Measurements from ENCODE around the gene NECAB3. TPM values are rescaled to one million over a fixed set of nuclear protein-coding genes. Genes with fewer than 3 reads are reported as not detected.

Gene NECAB3
- total and polyA plus RNA-seq, 4 donors: 10.5 to 14.8 (median 11.1) TPM

GRCh38 chr20:33663161-33664084, 10.8 kb downstream of the NECAB3 start:
- peaks cover 3 to 43% (median 20%) of the 10 kb centered on the region in 4 donors for H3K4me1 ChIP-seq (ENCODE audit: control insufficient read depth in 4 of 4, insufficient read depth in 4 of 4, low read length in 3 of 4)
- peak overlapping the region; percentile 56 to 74 (median 58) for H3K4me3 ChIP-seq (ENCODE audit: low read depth in 1 of 3, low read length in 3 of 3)
- no peak for TF ChIP-seq HNF4G (IDR thresholded peaks at IDR 0.05)
- TF ChIP-seq SP1 (IDR thresholded peaks at IDR 0.05): peak; percentile 20
- TF ChIP-seq FOXA1 (IDR thresholded peaks at IDR 0.05): no peak
- no peak for TF ChIP-seq RXRA (IDR thresholded peaks at IDR 0.05)
- TF ChIP-seq RAD21 (IDR thresholded peaks at IDR 0.05): no peak
- peak; percentile 24 for TF ChIP-seq REST (IDR thresholded peaks at IDR 0.05)
- TF ChIP-seq CTCF (IDR thresholded peaks at IDR 0.05; ENCODE audit: low read depth, low read length, missing input control): no peak
- TF ChIP-seq NR2F2 (IDR thresholded peaks at IDR 0.05): no peak
- TF ChIP-seq JUND (IDR thresholded peaks at IDR 0.05): no peak
- TF ChIP-seq YY1 (IDR thresholded peaks at IDR 0.05): no peak
- no peak for TF ChIP-seq MAX (IDR thresholded peaks at IDR 0.05)
- TF ChIP-seq FOXA2 (IDR thresholded peaks at IDR 0.05): no peak
- peak; percentile 63 to 86 for TF ChIP-seq GABPA (IDR thresholded peaks at IDR 0.05 in 1 of 2, conservative IDR thresholded peaks at IDR 0.05 in 1 of 2)
- no peak for TF ChIP-seq ATF3 (IDR thresholded peaks at IDR 0.05)
- no peak for TF ChIP-seq TAF1 (conservative IDR thresholded peaks at IDR 0.05)
- peaks cover 0 to 2% (median under 1%) of the 10 kb centered on the region in 4 donors for H3K36me3 ChIP-seq (ENCODE audit: control insufficient read depth in 4 of 4, insufficient read depth in 3 of 4, low read depth in 1 of 4, low read length in 3 of 4)
- WGBS: 1% methylated on average over 84 of the region's 84 CpGs
- no peaks in the 10 kb centered on the region for H3K9me3 ChIP-seq (ENCODE audit: control insufficient read depth in 4 of 4, low read length in 3 of 4)
- peak overlapping the region; percentile 14 to 47 for H3K9ac ChIP-seq (ENCODE audit: low read depth in 1 of 2, low read length in 2 of 2)
- H3K27ac ChIP-seq (ENCODE audit: low read depth in 1 of 2, low read length in 2 of 2): peak overlapping the region; percentile 81 to 82
- DNase-seq (ENCODE audit: low spot score): peak; percentile 83
- no peaks in the 10 kb centered on the region for H3K27me3 ChIP-seq (ENCODE audit: control insufficient read depth in 4 of 4, insufficient read depth in 4 of 4, low read length in 3 of 4)

GRCh38 chr20:33662172-33662571, 12.1 kb downstream of the NECAB3 start, which contains the start of gene C20orf144:
Gene C20orf144 (plus strand): TSS chr20:33662327. CDS start chr20:33662346, 19 bp downstream.
- 95% methylated on average over 10 of the region's 10 CpGs for WGBS
- DNase-seq (ENCODE audit: low spot score): no peak
- peak within 1 kb of the TSS; percentile 81 to 82 for H3K27ac ChIP-seq (ENCODE audit: low read depth in 1 of 2, low read length in 2 of 2)
- TF ChIP-seq HNF4A (conservative IDR thresholded peaks at IDR 0.05): no peak
- no peak for TF ChIP-seq GABPA (IDR thresholded peaks at IDR 0.05 in 1 of 2, conservative IDR thresholded peaks at IDR 0.05 in 1 of 2)
- no peak for TF ChIP-seq HNF4G (IDR thresholded peaks at IDR 0.05)
- TF ChIP-seq FOXA2 (IDR thresholded peaks at IDR 0.05): no peak
- no peak for TF ChIP-seq FOXA1 (IDR thresholded peaks at IDR 0.05)
- TF ChIP-seq JUND (IDR thresholded peaks at IDR 0.05): no peak
- TF ChIP-seq ATF3 (IDR thresholded peaks at IDR 0.05): no peak
- TF ChIP-seq REST (IDR thresholded peaks at IDR 0.05): no peak
- no peak for TF ChIP-seq YY1 (IDR thresholded peaks at IDR 0.05)
- TF ChIP-seq RXRA (IDR thresholded peaks at IDR 0.05): no peak
- no peak for TF ChIP-seq NR2F2 (IDR thresholded peaks at IDR 0.05)
- no peak for TF ChIP-seq SP1 (IDR thresholded peaks at IDR 0.05)
- TF ChIP-seq MAX (IDR thresholded peaks at IDR 0.05): no peak
- no peak for TF ChIP-seq CTCF (IDR thresholded peaks at IDR 0.05; ENCODE audit: low read depth, low read length, missing input control)

More at GRCh38 chr20:33662172-33662571, 12.1 kb downstream of the NECAB3 start, which contains the start of gene C20orf144:
- Histone ChIP-seq H3K27me3 (ENCODE audit: control insufficient read depth in 4 of 4, insufficient read depth in 4 of 4, low read length in 3 of 4) (no peaks in the 10 kb centered on the region), H3K9me3 (ENCODE audit: control insufficient read depth in 4 of 4, low read length in 3 of 4) (no peaks in the 10 kb centered on the region), H3K4me3 (ENCODE audit: low read depth in 1 of 3, low read length in 3 of 3) (peak within 1 kb of the TSS; percentile 56 to 74 (median 58)), H3K36me3 (ENCODE audit: control insufficient read depth in 4 of 4, insufficient read depth in 3 of 4, low read depth in 1 of 4, low read length in 3 of 4) (peaks cover 0 to 2% (median under 1%) of the 10 kb centered on the region in 4 donors), H3K4me1 (ENCODE audit: control insufficient read depth in 4 of 4, insufficient read depth in 4 of 4, low read length in 3 of 4) (peaks cover 3 to 31% (median 16%) of the 10 kb centered on the region in 4 donors), H3K9ac (ENCODE audit: low read depth in 1 of 2, low read length in 2 of 2) (peak within 1 kb of the TSS in 1 of 2 donors; percentile 47)
